H9 (cell line): ENCODE results near the gene ANKRD42. TPM values are rescaled to one million over a fixed set of nuclear protein-coding genes. Genes with fewer than 3 reads are reported as not detected.

ENCODE experiments used
- DNase-seq: peaks from one replicate; pipeline ENCODE4 v3.0.0-alpha.2; 2017
- H2AFZ ChIP-seq: one replicate; pipeline ENCODE4 v1.6.1; 2013; ENCODE audit warnings: mild to moderate bottlenecking, low read length, control low read depth, moderate library complexity
- H2AK5ac ChIP-seq: 2 replicates; pipeline ENCODE4 v1.6.1; 2013; ENCODE audit warnings: low read length, control low read depth, mixed read lengths; ENCODE audit not compliant: insufficient read length
- H2BK120ac ChIP-seq: one replicate; pipeline ENCODE4 v1.6.1; 2013; ENCODE audit warnings: low read depth, mild to moderate bottlenecking, low read length, control low read depth, inconsistent platforms; ENCODE audit not compliant: poor library complexity, severe bottlenecking
- H2BK12ac ChIP-seq: 2 replicates; pipeline ENCODE4 v1.6.1; 2013; ENCODE audit warnings: low read length, control low read depth, mixed read lengths, low read depth; ENCODE audit not compliant: insufficient read length
- H2BK15ac ChIP-seq: 2 replicates; pipeline ENCODE4 v1.6.1; 2013; ENCODE audit warnings: low read depth, low read length, control low read depth
- H2BK20ac ChIP-seq: one replicate; pipeline ENCODE4 v1.6.1; 2013; ENCODE audit warnings: low read depth, mild to moderate bottlenecking, low read length, control low read depth, inconsistent platforms; ENCODE audit not compliant: poor library complexity, severe bottlenecking
- H2BK5ac ChIP-seq: 2 replicates; pipeline ENCODE4 v1.6.1; 2013; ENCODE audit warnings: low read length, control low read depth, mixed read lengths; ENCODE audit not compliant: insufficient read length
- H3K14ac ChIP-seq: 2 replicates; pipeline ENCODE4 v1.6.1; 2013; ENCODE audit warnings: low read length, control low read depth; ENCODE audit not compliant: insufficient read depth
- H3K18ac ChIP-seq: 2 replicates; pipeline ENCODE4 v1.6.1; 2013; ENCODE audit warnings: low read depth, mild to moderate bottlenecking, mixed read lengths, low read length, control low read depth; ENCODE audit not compliant: insufficient read length
- H3K23ac ChIP-seq: 2 replicates; pipeline ENCODE4 v1.6.1; 2013; ENCODE audit warnings: low read length, control low read depth, mixed read lengths, low read depth; ENCODE audit not compliant: insufficient read length
- H3K23me2 ChIP-seq: 2 replicates; pipeline ENCODE4 v1.6.1; 2013; ENCODE audit warnings: low read depth, mild to moderate bottlenecking, mixed read lengths, low read length, control low read depth; ENCODE audit not compliant: insufficient read length, poor library complexity, severe bottlenecking
- H3K27ac ChIP-seq: 2 replicates; pipeline ENCODE4 v1.5.1; 2013; ENCODE audit warnings: low read length, control low read depth, mixed read lengths, low read depth; ENCODE audit not compliant: insufficient read length
- H3K27me3 ChIP-seq: 2 replicates; pipeline ENCODE4 v1.6.1; 2013; ENCODE audit warnings: low read length, control low read depth, inconsistent platforms; ENCODE audit not compliant: insufficient read depth
- H3K4ac ChIP-seq: 2 replicates; pipeline ENCODE4 v1.6.1; 2013; ENCODE audit warnings: low read depth, mild to moderate bottlenecking, control low read depth, inconsistent platforms, low read length, moderate library complexity
- H3K4me1 ChIP-seq: 2 replicates; pipeline ENCODE4 v1.6.1; 2013; ENCODE audit warnings: low read length, control low read depth, inconsistent platforms; ENCODE audit not compliant: insufficient read depth
- H3K4me2 ChIP-seq: 2 replicates; pipeline ENCODE4 v1.6.1; 2013; ENCODE audit warnings: low read length, control low read depth, mixed read lengths; ENCODE audit not compliant: insufficient read length, insufficient read depth
- H3K56ac ChIP-seq: 2 replicates; pipeline ENCODE4 v1.6.1; 2013; ENCODE audit warnings: low read depth, mild to moderate bottlenecking, mixed read lengths, low read length, control low read depth; ENCODE audit not compliant: insufficient read length
- H3K79me1 ChIP-seq: 2 replicates; pipeline ENCODE4 v1.6.1; 2013; ENCODE audit warnings: low read depth, mild to moderate bottlenecking, moderate library complexity, low read length, control low read depth, inconsistent platforms; ENCODE audit not compliant: insufficient read depth, poor library complexity, severe bottlenecking
- H3K79me2 ChIP-seq: 2 replicates; pipeline ENCODE4 v1.6.1; 2013; ENCODE audit warnings: low read length, control low read depth, inconsistent platforms; ENCODE audit not compliant: insufficient read depth
- H3K9ac ChIP-seq: 2 replicates; pipeline ENCODE4 v1.6.1; 2013; ENCODE audit warnings: low read length, control low read depth, mixed read lengths; ENCODE audit not compliant: insufficient read length; ENCODE audit errors: extremely low read depth
- H3K9me3 ChIP-seq: one replicate; pipeline ENCODE4 v1.6.1; 2013; ENCODE audit warnings: low read depth, low read length, inconsistent platforms; ENCODE audit not compliant: control insufficient read depth
- H3T11ph ChIP-seq: one replicate; pipeline ENCODE4 v1.6.1; 2013; ENCODE audit warnings: mild to moderate bottlenecking, low read length, control low read depth, inconsistent platforms
- H4K20me1 ChIP-seq: one replicate; pipeline ENCODE4 v1.6.1; 2013; ENCODE audit not compliant: control insufficient read depth, insufficient read length, insufficient read depth
- H4K5ac ChIP-seq: 2 replicates; pipeline ENCODE4 v1.6.1; 2013; ENCODE audit warnings: low read depth, mild to moderate bottlenecking, mixed read lengths, low read length, control low read depth; ENCODE audit not compliant: insufficient read length
- H4K8ac ChIP-seq: replicated peaks from 2 replicates; pipeline ENCODE4 v1.6.1; 2013; ENCODE audit warnings: low read length, control low read depth, mixed read lengths, low read depth; ENCODE audit not compliant: insufficient read length
- H4K91ac ChIP-seq: 2 replicates; pipeline ENCODE4 v1.6.1; 2013; ENCODE audit warnings: low read depth, mild to moderate bottlenecking, moderate library complexity, mixed read lengths, low read length, control low read depth; ENCODE audit not compliant: insufficient read length
- H3K27ac Mint-ChIP-seq, 3 experiments: 2 replicates in 2 of 3; 3 replicates in 1 of 3; pipeline ENCODE4 v1.8.0; 2020 to 2021; ENCODE audit warnings: mixed read lengths in 3 of 3, mild to moderate bottlenecking in 1 of 3, moderate library complexity in 1 of 3
- H3K27me3 Mint-ChIP-seq: 2 replicates; pipeline ENCODE4 v1.8.0; 2021; ENCODE audit warnings: low read depth, mild to moderate bottlenecking, moderate library complexity, mixed read lengths
- H3K36me3 Mint-ChIP-seq, 3 experiments: 2 replicates in 2 of 3; 3 replicates in 1 of 3; pipeline ENCODE4 v1.8.0; 2020 to 2021; ENCODE audit warnings: low read depth in 3 of 3, mixed read lengths in 3 of 3; ENCODE audit not compliant: insufficient read depth in 1 of 3
- H3K4me1 Mint-ChIP-seq, 2 experiments: 2 replicates each; pipeline ENCODE4 v1.8.0; 2020; ENCODE audit warnings: mixed read lengths in 2 of 2
- H3K4me3 Mint-ChIP-seq, 2 experiments: 2 replicates in 1 of 2; 3 replicates in 1 of 2; pipeline ENCODE4 v1.8.0; 2020 to 2021; ENCODE audit warnings: mild to moderate bottlenecking in 2 of 2, mixed read lengths in 2 of 2, moderate library complexity in 1 of 2
- H3K9me3 Mint-ChIP-seq, 2 experiments: 2 replicates in 1 of 2; 3 replicates in 1 of 2; pipeline ENCODE4 v1.8.0; 2020; ENCODE audit warnings: mild to moderate bottlenecking in 2 of 2, mixed read lengths in 2 of 2, moderate library complexity in 1 of 2
- WGBS: extraction: QIAGEN DNeasy Blood & Tissue Kit; methylation state at CpG from one replicate; pipeline ENCODE4 v1.1.7; 2013; ENCODE audit warnings: missing lambda C conversion rate, low lambda C conversion rate, mixed read lengths; ENCODE audit not compliant: insufficient read length; ENCODE audit errors: extremely low coverage; 5-methylcytosine and 5-hydroxymethylcytosine counted together
- total RNA-seq: library from RNA; stranded (reverse); gene quantifications from 2 replicates; pipeline ENCODE4 v1.2.1, GENCODE V29; 2021
- TF ChIP-seq, protein P1 (sequence below): fragments of 200-600 bp; sonication (generic); conservative IDR thresholded peaks from 3 replicates; pipeline ENCODE4 v1.8.0; 2021; ENCODE audit warnings: antibody characterized with exemption, mild to moderate bottlenecking

The ANKRD42 gene
- total RNA-seq, 1 experiment from 2014 or later, result 4.9 TPM

- no peak overlapping the region for H3K23ac ChIP-seq
- no peak overlapping the region for H4K91ac ChIP-seq
- no CpG with 5 or more reads among the region's 1 CpG for WGBS
- H4K20me1 ChIP-seq, result no peaks in the 10 kb centered on the region
- H3K4ac ChIP-seq, result no peak overlapping the region
- no peaks in the 10 kb centered on the region for H3K79me2 ChIP-seq
- Mint-ChIP-seq H3K4me1 (no peaks in the 10 kb centered on the region), H3K27me3 (no peaks in the 10 kb centered on the region), H3K4me3 (no peak overlapping the region), H3K36me3 (no peaks in the 10 kb centered on the region), H3K9me3 (no peaks in the 10 kb centered on the region), H3K27ac (no peak overlapping the region)
- no peaks in the 10 kb centered on the region for H3K9me3 ChIP-seq
- H3T11ph ChIP-seq, result no peak overlapping the region
- H3K18ac ChIP-seq, result no peak overlapping the region
- H4K5ac ChIP-seq, result no peak overlapping the region
- H3K56ac ChIP-seq, result no peak overlapping the region
- no peak overlapping the region for H3K4me2 ChIP-seq
- no peaks in the 10 kb centered on the region for H3K4me1 ChIP-seq
- H3K23me2 ChIP-seq, result no peaks in the 10 kb centered on the region
- no peak overlapping the region for H2BK12ac ChIP-seq
- H3K79me1 ChIP-seq, result no peaks in the 10 kb centered on the region
- H2BK20ac ChIP-seq, result no peak overlapping the region
- H4K8ac ChIP-seq, result no peak overlapping the region
- no peak overlapping the region for H2BK15ac ChIP-seq
- H3K27ac ChIP-seq, result no peak overlapping the region
- H3K9ac ChIP-seq, result no peak overlapping the region
- no peak overlapping the region for H2BK5ac ChIP-seq
- no peak overlapping the region for H3K14ac ChIP-seq
- H2AFZ ChIP-seq, result no peak overlapping the region
- no peaks in the 10 kb centered on the region for H3K27me3 ChIP-seq
- no peak overlapping the region for H2AK5ac ChIP-seq
- no peak for DNase-seq
- TF ChIP-seq, protein P1, sequence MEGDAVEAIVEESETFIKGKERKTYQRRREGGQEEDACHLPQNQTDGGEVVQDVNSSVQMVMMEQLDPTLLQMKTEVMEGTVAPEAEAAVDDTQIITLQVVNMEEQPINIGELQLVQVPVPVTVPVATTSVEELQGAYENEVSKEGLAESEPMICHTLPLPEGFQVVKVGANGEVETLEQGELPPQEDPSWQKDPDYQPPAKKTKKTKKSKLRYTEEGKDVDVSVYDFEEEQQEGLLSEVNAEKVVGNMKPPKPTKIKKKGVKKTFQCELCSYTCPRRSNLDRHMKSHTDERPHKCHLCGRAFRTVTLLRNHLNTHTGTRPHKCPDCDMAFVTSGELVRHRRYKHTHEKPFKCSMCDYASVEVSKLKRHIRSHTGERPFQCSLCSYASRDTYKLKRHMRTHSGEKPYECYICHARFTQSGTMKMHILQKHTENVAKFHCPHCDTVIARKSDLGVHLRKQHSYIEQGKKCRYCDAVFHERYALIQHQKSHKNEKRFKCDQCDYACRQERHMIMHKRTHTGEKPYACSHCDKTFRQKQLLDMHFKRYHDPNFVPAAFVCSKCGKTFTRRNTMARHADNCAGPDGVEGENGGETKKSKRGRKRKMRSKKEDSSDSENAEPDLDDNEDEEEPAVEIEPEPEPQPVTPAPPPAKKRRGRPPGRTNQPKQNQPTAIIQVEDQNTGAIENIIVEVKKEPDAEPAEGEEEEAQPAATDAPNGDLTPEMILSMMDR, result no peak
- H2BK120ac ChIP-seq, result no peak overlapping the region
Measured at GRCh38 chr11:83249445-83249844, 55.9 kb downstream of the ANKRD42 start.
